Astrocyte (in vitro differentiated cells and primary cell): Measurements from ENCODE around the gene NPAS3.

Experiments
- CTCF ChIP-seq: IDR thresholded peaks from 2 replicates; pipeline ENCODE4 v1.5.1; 2011; ENCODE audit warnings: low read depth, mild to moderate bottlenecking, inconsistent platforms, low read length, moderate library complexity; ENCODE audit not compliant: insufficient read depth
- EZH2 ChIP-seq: IDR thresholded peaks from 2 replicates; pipeline ENCODE4 v1.6.1; 2012; ENCODE audit warnings: mild to moderate bottlenecking, low read length, inconsistent platforms; ENCODE audit not compliant: insufficient read depth

GRCh38 chr14:33691907-33692306 lies 753.2 kb downstream of the NPAS3 start:
- TF ChIP-seq CTCF (no peak), EZH2 (no peak)
